Neural cell (in vitro differentiated cells): ENCODE measurements around the gene ZNF814.
"Not testable (repeated sequence)": the region's sequence is repeated elsewhere in the genome, so short reads cannot be mapped to it uniquely, and the experiment has no call there.

Experiments used
- POLR2AphosphoS5 ChIP-seq: IDR thresholded peaks from 2 replicates; pipeline ENCODE4 v1.6.1; 2012
- RAD21 ChIP-seq: fragments of 450-650 bp; conservative IDR thresholded peaks from 2 replicates; pipeline ENCODE4 v1.6.1; 2014; ENCODE audit warnings: antibody characterized with exemption, mild to moderate bottlenecking, moderate library complexity
- TF ChIP-seq, protein P1 (sequence below): fragments of 450-650 bp; IDR thresholded peaks from 2 replicates; pipeline ENCODE4 v1.5.1; 2014; ENCODE audit warnings: antibody characterized with exemption, mild to moderate bottlenecking, moderate library complexity; ENCODE audit not compliant: poor library complexity, severe bottlenecking

DNA sequence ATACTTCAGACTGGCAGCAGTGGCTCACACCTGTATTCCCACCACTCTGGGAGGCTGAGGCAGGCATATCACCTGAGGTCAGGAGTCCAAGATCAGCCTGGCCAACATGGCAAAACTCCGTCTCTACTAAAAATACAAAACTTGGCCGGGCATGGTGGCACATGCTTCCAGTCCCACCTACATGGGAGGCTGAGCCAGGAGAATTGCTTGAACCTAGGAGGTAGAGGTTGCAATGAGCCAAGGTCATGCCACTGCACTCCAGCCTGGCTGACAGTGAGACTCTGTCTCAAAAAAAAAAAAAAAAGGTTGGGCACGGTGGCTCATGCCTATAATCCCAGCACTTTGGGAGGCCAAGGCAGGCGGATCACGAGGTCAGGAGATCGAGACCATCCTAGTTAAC is 19.2 kb downstream of the ZNF814 start:
- not testable (repeated sequence) for TF ChIP-seq RAD21, POLR2AphosphoS5
- TF ChIP-seq, protein P1, sequence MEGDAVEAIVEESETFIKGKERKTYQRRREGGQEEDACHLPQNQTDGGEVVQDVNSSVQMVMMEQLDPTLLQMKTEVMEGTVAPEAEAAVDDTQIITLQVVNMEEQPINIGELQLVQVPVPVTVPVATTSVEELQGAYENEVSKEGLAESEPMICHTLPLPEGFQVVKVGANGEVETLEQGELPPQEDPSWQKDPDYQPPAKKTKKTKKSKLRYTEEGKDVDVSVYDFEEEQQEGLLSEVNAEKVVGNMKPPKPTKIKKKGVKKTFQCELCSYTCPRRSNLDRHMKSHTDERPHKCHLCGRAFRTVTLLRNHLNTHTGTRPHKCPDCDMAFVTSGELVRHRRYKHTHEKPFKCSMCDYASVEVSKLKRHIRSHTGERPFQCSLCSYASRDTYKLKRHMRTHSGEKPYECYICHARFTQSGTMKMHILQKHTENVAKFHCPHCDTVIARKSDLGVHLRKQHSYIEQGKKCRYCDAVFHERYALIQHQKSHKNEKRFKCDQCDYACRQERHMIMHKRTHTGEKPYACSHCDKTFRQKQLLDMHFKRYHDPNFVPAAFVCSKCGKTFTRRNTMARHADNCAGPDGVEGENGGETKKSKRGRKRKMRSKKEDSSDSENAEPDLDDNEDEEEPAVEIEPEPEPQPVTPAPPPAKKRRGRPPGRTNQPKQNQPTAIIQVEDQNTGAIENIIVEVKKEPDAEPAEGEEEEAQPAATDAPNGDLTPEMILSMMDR: not testable (repeated sequence)
